CD4-positive, CD25-positive, alpha-beta regulatory T cell (primary cell): ENCODE measurements around the gene RASGRF2. TPM values are rescaled to one million over a fixed set of nuclear protein-coding genes. Genes with fewer than 3 reads are reported as not detected.
A peak's percentile ranks its signal among the peaks of the same experiment; 100 is the strongest.

Experiments used
- ATAC-seq, 2 donors: fragments of 150-1000 bp; cut with Tn5 transposase; one replicate each; pipeline ENCODE4 v1.10.0; 2021; ENCODE audit warnings: low read depth in 2 of 2, moderate number of reproducible peaks in 2 of 2, moderate library complexity in 1 of 2
- DNase-seq, 3 donors: peaks; one replicate each; pipeline versions ENCODE4 v3.0.0 to v3.0.0-alpha.2; 2012 to 2022; ENCODE audit warnings: mixed read lengths in 1 of 3
- H3K27ac ChIP-seq: one replicate; pipeline ENCODE4 v1.7.0; 2013; ENCODE audit warnings: mild to moderate bottlenecking, low read length; ENCODE audit not compliant: insufficient read depth, poor library complexity, severe bottlenecking
- H3K27me3 ChIP-seq: one replicate; pipeline ENCODE4 v1.7.0; 2013; ENCODE audit warnings: low read length; ENCODE audit not compliant: control insufficient read depth, insufficient read depth
- H3K36me3 ChIP-seq: one replicate; pipeline ENCODE4 v1.7.0; 2013; ENCODE audit warnings: mild to moderate bottlenecking, low read length, moderate library complexity; ENCODE audit not compliant: control insufficient read depth, insufficient read depth
- H3K4me1 ChIP-seq: 2 replicates; pipeline ENCODE4 v1.7.0; 2013; ENCODE audit warnings: mild to moderate bottlenecking, low read length; ENCODE audit not compliant: insufficient read depth, control insufficient read depth, poor library complexity, severe bottlenecking
- H3K4me3 ChIP-seq: one replicate; pipeline ENCODE4 v1.7.0; 2013; ENCODE audit warnings: low read depth, mild to moderate bottlenecking, low read length, moderate library complexity
- H3K9me3 ChIP-seq, 2 experiments: 1 replicate in 1 of 2; 2 replicates in 1 of 2; pipeline ENCODE4 v1.7.0; 2013; ENCODE audit warnings: low read length in 2 of 2, mild to moderate bottlenecking in 1 of 2, moderate library complexity in 1 of 2; ENCODE audit not compliant: control insufficient read depth in 2 of 2
- H3K27ac Mint-ChIP-seq, 3 donors: one replicate each; pipeline ENCODE4 v1.8.0; 2020 to 2022; ENCODE audit warnings: mild to moderate bottlenecking in 3 of 3, mixed read lengths in 3 of 3, moderate library complexity in 2 of 3
- H3K27me3 Mint-ChIP-seq: one replicate; pipeline ENCODE4 v1.8.0; 2022; ENCODE audit warnings: mild to moderate bottlenecking, mixed read lengths
- H3K36me3 Mint-ChIP-seq: one replicate; pipeline ENCODE4 v1.8.0; 2020; ENCODE audit warnings: mixed read lengths
- H3K4me1 Mint-ChIP-seq, 4 donors: one replicate each; pipeline ENCODE4 v1.8.0; 2020 to 2022; ENCODE audit warnings: mixed read lengths in 4 of 4, mild to moderate bottlenecking in 1 of 4
- H3K4me3 Mint-ChIP-seq, 4 donors: one replicate each; pipeline ENCODE4 v1.8.0; 2020 to 2022; ENCODE audit warnings: mild to moderate bottlenecking in 4 of 4, mixed read lengths in 4 of 4, moderate library complexity in 3 of 4
- H3K9me3 Mint-ChIP-seq, 7 donors: one replicate each; pipeline ENCODE4 v1.8.0; 2020 to 2022; ENCODE audit warnings: mixed read lengths in 7 of 7, mild to moderate bottlenecking in 3 of 7, moderate library complexity in 2 of 7
- polyA plus RNA-seq, 4 donors: library from polyadenylated mRNA; unstranded; fragments of 300-500 nt; fragmentation: Illumina TruSeq; gene quantifications; one replicate each; pipeline ENCODE4 v1.2.3, GENCODE V29; 2021
- total RNA-seq: library from RNA; stranded (reverse); gene quantifications from one replicate; pipeline ENCODE4 v1.2.3, GENCODE V29; 2022

Gene RASGRF2
- total and polyA plus RNA-seq, 5 donors from 2014 or later = 3.9 to 10.3 (median 8.9) TPM

GRCh38 chr5:81225463-81225862 is 265.3 kb downstream of the RASGRF2 start:
- H3K9me3 ChIP-seq = no peaks in the 10 kb centered on the region
- H3K36me3 Mint-ChIP-seq = peaks cover 22% of the 10 kb centered on the region
- peak overlapping the region in 1 of 3 donors; percentile 39 for H3K27ac Mint-ChIP-seq

GRCh38 chr5:81226286-81226685 is 266.1 kb downstream of the RASGRF2 start:
- H3K36me3 ChIP-seq = no peaks in the 10 kb centered on the region
- peak overlapping the region in 1 of 3 donors; percentile 39 for H3K27ac Mint-ChIP-seq
- DNase-seq (no peak), ATAC-seq (no peak)
- H3K27me3 Mint-ChIP-seq = peaks cover 4% of the 10 kb centered on the region
- H3K27ac ChIP-seq = no peak overlapping the region
- no peaks in the 10 kb centered on the region for H3K9me3 Mint-ChIP-seq
- H3K4me1 Mint-ChIP-seq = peaks cover 0 to 2% (median 0%) of the 10 kb centered on the region in 4 donors
- H3K9me3 ChIP-seq = no peaks in the 10 kb centered on the region
- no peaks in the 10 kb centered on the region for H3K27me3 ChIP-seq
- H3K4me3 Mint-ChIP-seq = no peak overlapping the region
- no peak overlapping the region for H3K4me3 ChIP-seq
- H3K36me3 Mint-ChIP-seq = peaks cover 18% of the 10 kb centered on the region
- no peaks in the 10 kb centered on the region for H3K4me1 ChIP-seq

More at GRCh38 chr5:81225463-81225862, 265.3 kb downstream of the RASGRF2 start:
- H3K36me3 ChIP-seq = no peaks in the 10 kb centered on the region
- no peak overlapping the region for H3K27ac ChIP-seq
- no peaks in the 10 kb centered on the region for H3K27me3 ChIP-seq
- Mint-ChIP-seq H3K27me3 (peaks cover 3% of the 10 kb centered on the region), H3K4me1 (peaks cover 0 to 2% (median 0%) of the 10 kb centered on the region in 4 donors), H3K4me3 (no peak overlapping the region), H3K9me3 (no peaks in the 10 kb centered on the region)
- ATAC-seq (no peak), DNase-seq (no peak)
- no peak overlapping the region for H3K4me3 ChIP-seq
- H3K4me1 ChIP-seq = no peaks in the 10 kb centered on the region

- Histone ChIP-seq H3K4me3 (no peak overlapping the region), H3K27ac (no peak overlapping the region), H3K9me3 (no peaks in the 10 kb centered on the region), H3K36me3 (no peaks in the 10 kb centered on the region), H3K27me3 (no peaks in the 10 kb centered on the region), H3K4me1 (no peaks in the 10 kb centered on the region)
- H3K27me3 Mint-ChIP-seq = peaks cover 4% of the 10 kb centered on the region
- no peaks in the 10 kb centered on the region for H3K9me3 Mint-ChIP-seq
- peaks cover 18% of the 10 kb centered on the region for H3K36me3 Mint-ChIP-seq
- no peak overlapping the region for H3K27ac Mint-ChIP-seq
- H3K4me3 Mint-ChIP-seq = no peak overlapping the region
- DNase-seq (no peak), ATAC-seq (no peak)
- peaks cover 0 to 2% (median 0%) of the 10 kb centered on the region in 4 donors for H3K4me1 Mint-ChIP-seq
These were observed 266.8 kb downstream of the RASGRF2 start for GRCh38 chr5:81226949-81227348.

- H3K9me3 Mint-ChIP-seq = no peaks in the 10 kb centered on the region
- no peak overlapping the region for H3K4me3 Mint-ChIP-seq
- DNase-seq (no peak), ATAC-seq (no peak)
- no peak overlapping the region for H3K27ac ChIP-seq
- peaks cover 0 to 2% (median 0%) of the 10 kb centered on the region in 4 donors for H3K4me1 Mint-ChIP-seq
- H3K4me1 ChIP-seq = no peaks in the 10 kb centered on the region
- peaks cover 14% of the 10 kb centered on the region for H3K36me3 Mint-ChIP-seq
- no peaks in the 10 kb centered on the region for H3K27me3 ChIP-seq
- H3K27ac Mint-ChIP-seq = no peak overlapping the region
- no peak overlapping the region for H3K4me3 ChIP-seq
- no peaks in the 10 kb centered on the region for H3K36me3 ChIP-seq
- H3K9me3 ChIP-seq = no peaks in the 10 kb centered on the region
- peaks cover 4% of the 10 kb centered on the region for H3K27me3 Mint-ChIP-seq
These were observed 267.9 kb downstream of the RASGRF2 start for GRCh38 chr5:81228084-81228483.

- Mint-ChIP-seq H3K9me3 (no peaks in the 10 kb centered on the region), H3K4me3 (no peak overlapping the region), H3K27ac (peak overlapping the region in 2 of 3 donors; percentile 44 to 46), H3K36me3 (peaks cover 5% of the 10 kb centered on the region), H3K4me1 (peaks cover 0 to 7% (median 0%) of the 10 kb centered on the region in 4 donors), H3K27me3 (peaks cover 4% of the 10 kb centered on the region)
- no peaks in the 10 kb centered on the region for H3K36me3 ChIP-seq
- H3K27ac ChIP-seq = no peak overlapping the region
- H3K4me3 ChIP-seq = no peak overlapping the region
- no peaks in the 10 kb centered on the region for H3K27me3 ChIP-seq
- H3K9me3 ChIP-seq = no peaks in the 10 kb centered on the region
- DNase-seq (no peak), ATAC-seq (no peak)
- peaks cover 9% of the 10 kb centered on the region for H3K4me1 ChIP-seq
These were observed 270.3 kb downstream of the RASGRF2 start for GRCh38 chr5:81230416-81230815.

GRCh38 chr5:81232464-81233079 is 272.4 kb downstream of the RASGRF2 start:
- Histone ChIP-seq H3K36me3 (no peaks in the 10 kb centered on the region), H3K4me1 (peaks cover 9% of the 10 kb centered on the region), H3K27me3 (no peaks in the 10 kb centered on the region), H3K4me3 (no peak overlapping the region), H3K27ac (no peak overlapping the region), H3K9me3 (no peaks in the 10 kb centered on the region)
- ATAC-seq (no peak), DNase-seq (no peak)
- Mint-ChIP-seq H3K4me1 (peaks cover 0 to 10% (median 0%) of the 10 kb centered on the region in 4 donors), H3K27me3 (peaks cover 4% of the 10 kb centered on the region), H3K27ac (no peak overlapping the region), H3K36me3 (peaks cover 5% of the 10 kb centered on the region), H3K4me3 (no peak overlapping the region), H3K9me3 (no peaks in the 10 kb centered on the region)

- Mint-ChIP-seq H3K27ac (no peak within 1 kb of the TSS), H3K4me3 (no peak within 1 kb of the TSS), H3K4me1 (peaks cover 0 to 10% (median 0%) of the 10 kb centered on the region in 4 donors), H3K27me3 (peaks cover 4% of the 10 kb centered on the region), H3K36me3 (peaks cover 5% of the 10 kb centered on the region), H3K9me3 (no peaks in the 10 kb centered on the region)
- H3K9me3 ChIP-seq = no peaks in the 10 kb centered on the region
- no peak for DNase-seq
- H3K4me1 ChIP-seq = peaks cover 9% of the 10 kb centered on the region
- no peak within 1 kb of the TSS for H3K27ac ChIP-seq
- no peak within 1 kb of the TSS for H3K4me3 ChIP-seq
- no peaks in the 10 kb centered on the region for H3K27me3 ChIP-seq
- H3K36me3 ChIP-seq = no peaks in the 10 kb centered on the region
- ATAC-seq = no peak
These were observed 273.0 kb downstream of the RASGRF2 start, which contains the start of gene CKMT2 for GRCh38 chr5:81233080-81233634. TSS of gene CKMT2 (plus strand) at chr5:81233322. CDS start at chr5:81251133, 17,811 bp downstream.

- H3K27me3 Mint-ChIP-seq = peaks cover 4% of the 10 kb centered on the region
- peaks cover 5% of the 10 kb centered on the region for H3K36me3 Mint-ChIP-seq
- Histone ChIP-seq H3K4me3 (no peak overlapping the region), H3K27ac (no peak overlapping the region), H3K9me3 (no peaks in the 10 kb centered on the region), H3K4me1 (peaks cover 9% of the 10 kb centered on the region), H3K36me3 (no peaks in the 10 kb centered on the region), H3K27me3 (no peaks in the 10 kb centered on the region)
- peak overlapping the region in 1 of 3 donors; percentile 28 for H3K27ac Mint-ChIP-seq
- ATAC-seq = no peak
- peaks cover 0 to 10% (median 3%) of the 10 kb centered on the region in 4 donors for H3K4me1 Mint-ChIP-seq
- H3K9me3 Mint-ChIP-seq = peaks cover 0 to 1% (median 0%) of the 10 kb centered on the region in 7 donors
- peak overlapping the region in 1 of 4 donors; percentile 54 for H3K4me3 Mint-ChIP-seq
- DNase-seq = no peak
These were observed 274.1 kb downstream of the RASGRF2 start for GRCh38 chr5:81234299-81234698.
